Hematopoietic multipotent progenitor cell treated with erythropoietin and hydrocortisone succinate and interleukin-3 and kit ligand, for 4 days (in vitro differentiated cells): Measurements from ENCODE around the gene MEGF11.
"Not testable (repeated sequence)": the region's sequence is repeated elsewhere in the genome, so short reads cannot be mapped to it uniquely, and the experiment has no call there.

Experiments
- DNase-seq: peaks from one replicate; pipeline ENCODE4 v3.0.0-alpha.2; 2015

Gene MEGF11

DNA sequence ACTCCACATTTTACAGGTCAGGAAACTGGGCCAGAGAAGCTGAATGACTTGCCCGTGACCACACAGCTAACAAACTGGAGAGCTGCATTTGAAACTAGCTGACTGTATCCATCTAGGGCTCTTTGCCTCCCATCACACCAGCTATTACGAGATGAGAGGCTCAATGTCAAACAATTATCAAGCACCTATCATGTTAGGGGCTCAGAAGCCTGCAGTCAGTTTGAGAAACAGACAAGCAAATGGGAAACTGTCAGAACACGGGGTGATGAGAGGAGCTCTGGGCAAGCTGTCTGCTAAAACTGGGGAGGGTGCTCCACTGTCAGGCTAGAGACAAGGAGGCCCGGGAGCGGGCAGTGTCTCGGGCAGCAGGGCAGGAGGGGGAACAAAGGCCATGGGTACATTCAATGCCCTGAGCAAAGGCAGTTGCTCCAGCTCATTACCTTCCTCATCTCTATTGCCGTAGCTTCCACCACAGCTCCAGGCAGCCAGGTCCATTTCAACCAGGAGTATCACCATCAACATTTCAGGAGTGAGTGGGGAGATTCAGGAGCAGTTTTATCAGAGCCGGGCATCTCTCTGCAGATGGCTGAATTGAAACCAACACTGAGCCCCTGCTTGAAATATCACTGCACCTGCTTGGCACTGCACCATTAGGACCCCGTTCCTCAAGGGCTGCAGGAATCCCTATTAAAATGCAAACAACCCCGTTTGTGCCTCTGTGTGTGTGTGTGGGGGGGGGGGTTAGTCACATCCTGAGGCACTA lies 261.6 kb downstream of the MEGF11 start:
- no peak for DNase-seq

DNA sequence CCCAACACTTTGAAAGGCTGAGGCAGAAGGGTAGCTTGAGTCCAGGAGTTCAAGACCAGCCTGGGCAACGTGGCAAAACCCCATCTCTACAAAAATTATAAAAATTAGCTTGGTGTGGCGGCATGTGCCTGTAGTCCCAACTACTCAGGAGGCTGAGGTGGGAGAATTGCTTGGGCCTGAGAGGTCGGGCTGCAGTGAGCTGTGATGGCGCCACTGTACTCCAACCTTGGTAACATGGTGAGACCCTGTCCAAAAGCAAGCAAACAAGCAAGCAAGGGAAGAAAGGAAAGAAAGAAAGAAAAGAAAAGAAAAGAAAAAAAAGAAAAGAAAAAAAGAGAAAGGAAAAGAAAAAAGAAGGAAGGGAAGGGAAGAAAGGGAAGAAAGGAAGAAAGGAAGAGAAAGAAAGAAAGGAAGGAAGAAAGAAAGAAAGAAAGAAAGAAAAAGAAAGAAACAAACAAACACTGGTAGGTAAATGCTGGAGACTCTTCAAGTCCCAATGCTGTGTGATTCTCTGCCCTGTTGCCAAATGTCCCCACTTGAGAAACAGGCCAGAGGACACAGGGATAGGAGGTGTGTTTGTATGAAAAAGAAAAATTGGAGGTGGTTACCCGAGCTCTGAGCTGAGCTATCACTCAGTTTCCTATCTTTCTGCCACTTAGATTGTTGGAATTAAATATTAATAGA lies 263.1 kb downstream of the MEGF11 start:
- DNase-seq, result no peak

DNA sequence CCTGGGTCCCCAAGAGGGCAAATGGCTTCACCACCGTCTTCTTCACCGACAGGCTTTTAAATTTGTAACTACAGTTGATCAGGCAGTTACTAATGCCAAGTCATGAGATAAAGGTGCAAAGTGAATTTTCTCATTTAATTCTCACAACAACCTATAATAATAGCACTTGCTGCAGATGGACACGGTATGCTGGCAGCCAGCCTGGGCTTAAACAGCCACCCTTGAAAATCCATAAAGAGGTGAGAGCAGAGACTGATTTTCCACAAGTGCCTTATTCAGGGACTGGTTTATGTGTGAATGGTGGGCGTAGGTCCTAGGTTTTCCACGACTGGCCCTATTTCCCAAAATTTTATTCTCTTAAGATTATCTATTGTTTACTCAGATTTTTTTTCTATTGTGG lies 266.4 kb downstream of the MEGF11 start:
- no peak for DNase-seq

DNA sequence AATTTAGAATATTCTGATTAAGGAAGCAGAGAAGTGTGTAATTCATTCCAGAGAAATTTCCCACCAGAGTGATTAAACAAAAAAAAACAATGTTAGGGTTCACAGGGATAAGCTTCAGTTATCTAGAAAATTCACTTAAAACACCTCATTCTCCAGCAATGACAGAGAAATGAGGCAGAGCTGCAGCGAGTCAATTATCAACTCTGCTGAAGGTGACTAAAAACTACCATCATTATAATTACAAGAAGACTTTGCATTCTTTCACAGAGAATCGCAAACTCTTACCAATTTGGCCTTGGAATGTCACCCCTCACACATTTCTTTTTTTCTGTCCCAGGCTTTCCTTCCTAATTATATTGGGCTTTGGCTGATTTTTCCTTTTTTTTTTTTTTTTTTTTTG lies 267.1 kb downstream of the MEGF11 start:
- no peak for DNase-seq

DNA sequence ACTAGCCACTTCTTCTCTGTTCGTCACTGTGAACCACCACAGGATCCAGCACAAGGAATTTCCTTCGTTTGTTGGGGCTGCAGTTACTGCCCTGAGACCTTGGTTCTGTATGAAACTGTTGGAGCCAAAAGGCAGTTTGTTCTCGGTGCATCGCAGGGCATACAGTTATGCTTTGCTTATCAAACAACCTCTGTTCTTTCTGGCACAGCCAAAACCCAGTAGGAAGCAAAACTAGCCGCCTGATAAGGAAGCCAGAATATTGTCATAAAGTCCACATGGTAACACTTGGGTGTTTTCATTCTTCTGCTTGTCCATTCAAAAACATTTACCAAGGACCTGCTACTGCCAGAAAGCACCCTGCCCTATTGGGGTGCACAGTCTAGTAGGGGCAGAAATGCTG lies 268.2 kb downstream of the MEGF11 start:
- DNase-seq, result peak; percentile 76

DNA sequence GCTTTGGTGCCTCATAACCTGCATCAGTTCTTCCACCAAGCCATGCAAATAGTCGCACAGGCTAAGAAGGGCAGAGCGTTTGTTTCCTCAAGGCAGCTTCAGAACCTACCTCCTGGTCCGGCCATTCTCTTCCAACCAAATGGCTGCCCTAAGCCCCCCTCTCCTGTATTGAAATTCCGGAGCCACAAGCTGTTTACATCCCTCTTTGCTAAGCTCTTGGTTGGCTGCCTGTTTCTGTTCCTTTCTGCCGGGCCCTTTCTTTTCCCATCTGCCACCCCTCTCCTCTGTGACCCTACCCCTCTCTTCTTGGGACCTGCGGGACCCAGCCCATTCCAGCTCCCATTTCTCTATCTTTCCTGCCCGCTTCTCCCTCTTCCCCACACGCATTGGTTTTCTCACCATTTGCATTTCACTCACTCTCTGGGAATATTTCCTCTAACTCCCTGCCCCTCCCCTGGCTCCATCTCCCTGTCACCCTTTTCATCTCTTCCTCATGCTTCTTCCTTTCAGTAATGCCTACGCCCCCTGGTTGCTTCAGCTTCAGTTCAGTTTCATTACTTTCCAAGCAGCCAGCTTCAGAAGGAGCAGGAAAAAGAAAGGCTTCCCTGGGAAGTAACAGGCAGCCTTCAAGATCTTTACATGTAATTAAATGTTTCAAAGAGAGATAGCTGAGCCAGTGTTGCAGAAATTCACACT lies 270.8 kb downstream of the MEGF11 start:
- DNase-seq, result no peak

DNA sequence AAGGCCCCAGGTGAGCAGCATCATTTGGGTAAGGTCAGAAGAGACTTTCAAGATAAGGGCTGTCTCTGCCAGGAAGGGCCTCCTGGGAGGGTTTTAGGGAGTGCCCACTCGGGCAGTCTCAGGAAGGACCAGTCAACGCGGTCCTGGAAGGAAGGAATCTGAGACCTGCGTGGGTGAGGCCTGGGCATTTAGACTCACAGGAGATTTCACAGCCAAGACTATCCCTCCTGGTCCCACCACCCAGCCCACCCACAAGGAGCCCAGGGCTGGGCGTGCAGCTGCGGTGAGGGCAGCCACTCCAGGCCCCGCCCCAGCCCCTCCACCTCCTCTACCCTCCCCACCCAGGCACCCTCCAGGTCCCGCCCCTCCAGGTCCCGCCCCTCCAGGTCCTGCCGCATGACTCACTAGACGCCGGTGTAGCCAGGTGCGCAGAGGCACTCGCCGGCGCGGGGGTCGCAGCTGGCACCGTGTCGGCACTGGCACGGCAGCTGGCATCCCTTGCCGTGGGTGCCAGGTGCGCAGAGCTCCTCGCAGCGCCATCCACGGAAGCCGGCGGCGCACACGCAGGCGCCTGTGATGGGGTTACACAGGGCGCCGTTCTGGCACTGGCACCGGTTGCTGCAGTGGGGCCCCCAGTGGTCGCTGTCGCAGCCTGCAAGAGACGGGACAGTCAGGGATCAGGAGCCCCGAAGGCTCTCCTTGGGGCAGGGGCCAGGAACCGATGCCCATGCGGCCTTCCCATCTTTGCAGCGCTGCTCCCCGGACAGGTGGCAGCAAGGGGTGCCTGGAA lies 271.5 kb downstream of the MEGF11 start:
- DNase-seq, result peak; percentile 78

DNA sequence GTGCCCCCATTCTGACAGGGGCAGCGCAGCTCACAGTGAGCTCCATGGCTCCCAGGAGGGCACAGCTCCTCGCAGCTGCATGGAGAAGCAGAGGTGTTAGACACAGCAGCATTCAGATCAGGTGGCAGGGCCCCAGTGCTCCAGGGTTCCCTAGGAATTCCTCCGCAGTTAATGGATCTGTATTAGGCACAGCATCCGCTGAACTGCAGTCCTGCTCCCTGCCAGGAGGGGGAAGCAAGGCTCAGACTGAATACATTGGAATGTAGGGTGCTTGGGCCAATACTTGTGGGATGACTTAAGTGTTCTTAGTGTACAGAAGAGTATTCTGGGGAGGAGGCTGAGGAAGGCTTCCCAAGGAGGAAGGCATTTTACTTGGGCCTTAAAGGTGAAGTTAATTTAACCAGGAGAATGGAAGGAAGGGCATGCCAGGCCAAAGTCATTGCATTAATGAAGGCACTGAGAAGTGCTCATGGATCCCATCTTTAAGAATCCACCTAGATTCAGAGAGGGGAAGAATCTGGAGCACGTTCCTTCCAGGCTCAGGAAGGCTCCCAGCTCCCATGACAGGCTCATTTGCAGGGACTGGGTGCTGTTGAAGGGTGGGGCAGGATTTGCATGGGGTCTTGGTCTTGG lies 272.6 kb downstream of the MEGF11 start:
- peak; percentile 71 for DNase-seq

DNA sequence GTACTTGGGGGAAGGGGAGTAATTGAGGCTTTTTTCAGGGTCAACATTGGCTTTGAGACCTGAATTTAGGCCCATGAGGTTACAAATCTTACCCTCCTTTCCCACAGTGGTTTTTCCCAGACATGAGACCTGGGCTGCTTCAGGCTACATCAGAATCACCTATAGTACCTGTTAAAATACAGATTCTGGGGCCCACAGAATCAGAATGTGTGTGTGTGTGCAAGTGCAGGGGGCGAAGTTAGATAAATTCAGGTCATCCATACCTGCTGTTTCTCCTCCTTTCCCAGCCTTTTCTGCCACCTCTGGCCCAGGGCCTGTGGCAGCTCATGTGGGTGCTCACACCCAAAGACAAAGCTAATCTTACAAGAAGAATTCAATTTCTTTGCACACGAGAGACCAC lies 273.7 kb downstream of the MEGF11 start:
- no peak for DNase-seq

DNA sequence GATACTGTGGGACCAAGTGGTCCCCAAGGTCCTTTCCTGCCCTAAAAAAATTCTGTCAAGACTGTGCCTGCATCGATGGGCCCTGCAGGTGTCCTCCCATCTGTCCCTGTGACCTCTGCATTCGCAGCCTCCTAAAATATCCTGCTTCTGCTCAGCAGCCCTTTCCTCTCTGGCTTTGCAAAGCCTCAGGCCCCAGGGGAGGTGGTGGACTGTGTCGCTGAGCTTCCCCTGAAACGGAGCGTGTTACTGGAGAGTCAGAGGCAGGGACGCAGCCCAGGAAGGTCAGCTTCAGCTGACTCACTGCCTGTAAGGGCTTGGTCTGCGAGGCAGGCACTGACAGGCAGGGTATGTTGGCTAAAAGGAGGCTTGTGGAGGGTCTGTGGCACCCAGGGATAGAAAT lies 274.2 kb downstream of the MEGF11 start:
- DNase-seq, result no peak

DNA sequence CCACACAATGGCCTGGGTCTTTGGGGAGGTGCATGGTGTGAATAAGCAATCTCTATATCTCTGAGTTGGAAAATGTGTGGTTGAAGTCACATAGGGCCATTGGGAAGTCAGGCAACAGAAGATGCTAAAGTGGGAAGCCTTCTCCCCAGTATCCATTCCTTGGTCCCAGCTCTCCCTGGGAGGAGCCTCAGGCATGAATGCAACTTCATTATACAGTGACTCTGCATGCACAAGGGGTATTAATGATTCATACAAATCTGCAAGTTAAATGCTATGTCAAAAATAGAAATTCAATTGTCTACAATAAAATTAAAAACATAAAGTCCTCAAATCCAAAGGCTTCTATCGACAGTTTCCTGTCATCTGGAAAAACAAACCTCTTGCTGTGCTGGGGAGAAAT lies 275.4 kb downstream of the MEGF11 start:
- DNase-seq, result no peak

DNA sequence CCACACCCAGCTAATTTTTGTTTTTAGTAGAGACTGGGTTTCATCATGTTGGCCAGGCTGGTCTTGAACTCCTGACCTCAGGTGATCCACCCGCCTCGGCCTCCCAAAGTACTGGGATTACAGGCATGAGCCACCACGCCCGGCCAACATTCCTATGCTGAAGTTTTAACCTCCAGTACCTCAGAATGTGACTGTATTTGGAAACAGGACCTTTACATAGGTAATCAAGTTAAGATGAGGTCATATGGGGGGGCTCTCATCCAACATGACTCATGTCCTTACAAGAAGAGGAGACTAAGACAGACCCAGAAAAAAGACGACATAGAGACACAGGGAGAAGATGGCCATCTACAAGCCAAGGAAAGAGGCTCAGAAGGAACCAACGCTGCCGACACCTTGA lies 277.4 kb downstream of the MEGF11 start:
- DNase-seq, result not testable (repeated sequence)

DNA sequence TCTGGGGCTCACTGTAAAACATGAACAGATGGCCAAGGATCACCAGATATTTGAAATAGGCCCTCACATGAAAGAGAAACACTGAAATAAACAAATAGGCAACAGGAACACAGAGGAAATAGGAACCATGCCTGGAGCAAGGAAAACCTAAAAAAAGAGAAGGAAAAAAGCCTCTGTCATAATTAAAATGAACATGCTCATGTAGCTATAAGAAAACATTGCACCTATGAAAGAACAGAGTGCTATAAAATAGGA lies 281.9 kb downstream of the MEGF11 start:
- DNase-seq, result no peak

DNA sequence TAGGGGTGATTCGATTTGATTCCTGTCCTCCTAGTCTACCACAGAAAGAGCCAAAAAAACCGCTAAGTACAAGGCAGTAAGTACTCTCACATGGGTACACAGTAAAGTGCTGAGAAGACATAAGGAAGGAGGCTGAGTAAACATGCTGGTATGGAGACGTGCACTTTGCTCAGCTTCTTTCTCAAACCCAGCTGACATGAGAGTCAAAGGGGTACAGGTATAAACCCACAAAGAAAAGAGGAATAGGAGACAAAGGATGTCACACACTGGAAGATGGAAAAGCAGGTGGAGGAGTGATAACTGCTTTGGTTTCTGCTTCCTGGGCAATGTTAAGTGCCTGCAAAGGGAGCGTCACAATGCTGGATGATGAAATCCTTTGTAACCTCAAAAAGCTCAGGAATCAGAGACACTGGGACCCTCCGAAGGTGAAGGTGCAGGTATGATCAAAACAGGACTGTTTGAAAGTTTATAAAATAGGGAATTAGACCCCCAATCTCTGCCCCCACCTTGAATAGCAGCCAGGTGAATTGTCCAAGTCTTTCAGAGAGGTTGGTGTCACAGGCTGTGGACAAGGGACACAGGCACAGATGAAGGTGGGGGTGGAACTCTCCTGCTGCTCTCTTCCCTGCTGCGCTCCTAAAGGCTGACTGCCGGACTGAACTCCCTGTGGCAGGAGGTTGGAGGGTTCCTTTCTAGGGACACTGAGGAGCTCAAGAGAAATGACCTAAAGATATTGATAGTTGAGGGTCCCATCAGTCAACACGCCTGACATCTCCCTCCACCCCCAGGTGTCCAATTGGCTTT lies 282.4 kb downstream of the MEGF11 start:
- DNase-seq, result no peak

DNA sequence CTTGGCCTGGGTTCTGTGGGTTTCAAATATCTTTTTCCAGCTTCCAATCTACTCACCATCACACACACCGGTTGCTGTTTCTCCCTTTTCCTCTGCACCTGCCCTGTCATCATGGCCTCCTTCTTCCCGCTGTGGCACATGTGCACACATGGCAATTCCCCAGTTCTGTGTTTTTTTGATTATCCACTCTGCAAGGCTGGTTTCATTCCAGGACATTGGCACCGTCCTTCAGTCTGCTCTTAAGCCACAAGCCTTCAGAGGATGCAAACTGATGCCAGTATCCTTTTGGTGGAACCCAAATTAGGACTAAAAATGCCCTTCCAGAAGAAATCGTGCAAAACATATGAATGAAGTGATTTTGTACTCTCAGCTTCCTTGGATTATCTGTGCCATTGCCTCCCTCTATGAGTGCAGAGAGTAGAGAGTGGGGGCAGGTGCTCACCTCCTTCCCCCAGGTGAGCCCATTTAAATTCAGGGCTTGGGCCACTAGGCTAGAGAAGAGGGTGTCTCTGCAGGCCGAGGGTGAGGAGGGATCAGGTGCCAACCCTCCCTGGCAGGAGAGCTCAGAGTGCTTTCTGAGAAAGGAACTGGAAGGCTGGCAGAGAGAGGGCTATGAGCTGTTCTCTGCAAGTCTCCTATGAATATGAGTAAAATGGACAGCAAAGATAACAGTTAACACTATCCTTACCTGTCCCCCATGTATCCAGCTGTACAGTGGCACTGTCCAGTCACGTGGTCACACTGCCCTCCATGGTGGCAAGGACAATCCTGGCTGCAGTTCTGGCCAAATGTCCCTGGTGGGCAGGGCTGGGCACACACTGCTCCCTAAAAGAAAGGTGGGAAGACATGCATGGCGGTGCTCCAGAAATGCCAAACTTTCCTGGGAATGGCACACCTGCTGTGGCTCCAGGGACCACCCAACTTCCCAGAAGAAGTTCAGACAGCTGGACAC lies 283.4 kb downstream of the MEGF11 start:
- no peak for DNase-seq

DNA sequence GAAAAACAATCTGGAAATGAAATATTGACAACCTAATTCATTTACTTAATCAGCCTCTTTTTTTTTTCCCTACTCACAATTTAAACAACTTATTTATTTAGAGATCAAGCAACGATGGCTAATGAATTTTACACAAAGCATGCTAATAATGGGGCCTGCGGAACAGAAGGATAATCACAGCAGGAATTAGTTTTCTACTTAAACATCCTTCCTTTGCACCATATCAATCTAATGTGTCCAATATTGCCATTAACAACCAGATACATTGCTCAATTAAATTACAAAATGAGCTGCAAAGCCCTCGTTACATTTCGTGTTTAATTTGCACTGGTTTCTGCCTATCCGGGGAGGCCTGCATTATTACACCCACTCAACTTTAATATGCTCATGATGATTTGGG lies 285.0 kb downstream of the MEGF11 start:
- DNase-seq, result no peak

DNA sequence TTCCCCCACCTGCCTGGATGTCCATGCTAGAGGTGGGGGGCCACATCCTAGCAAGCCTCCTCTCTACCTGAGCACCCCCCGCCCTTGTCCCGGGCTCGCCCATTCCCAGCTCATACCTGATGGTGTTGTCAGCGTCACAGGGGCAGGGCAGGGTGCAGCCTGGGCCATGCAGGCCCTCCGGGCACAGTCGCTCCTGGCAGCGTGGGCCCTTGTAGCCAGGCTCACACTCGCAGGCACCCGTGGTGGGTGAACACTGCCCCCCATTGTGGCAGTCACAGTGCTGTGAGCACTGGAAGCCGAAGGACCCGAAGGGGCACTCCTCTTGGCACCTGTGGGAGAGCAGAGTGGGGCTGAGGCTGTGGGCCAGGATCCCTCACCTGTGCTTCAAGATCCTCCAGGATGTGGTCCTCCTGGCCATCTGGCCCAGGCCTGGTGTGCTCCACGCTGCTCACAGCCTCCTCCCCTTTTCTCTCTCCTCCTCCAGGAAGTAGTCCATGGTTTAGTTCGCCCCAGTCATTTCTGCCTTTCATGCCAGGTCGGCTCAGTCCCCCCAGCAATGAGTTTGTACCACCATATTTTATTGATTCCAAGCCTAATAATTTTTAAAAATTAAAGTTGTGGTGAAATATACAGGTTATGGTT lies 288.6 kb downstream of the MEGF11 start:
- no peak for DNase-seq

DNA sequence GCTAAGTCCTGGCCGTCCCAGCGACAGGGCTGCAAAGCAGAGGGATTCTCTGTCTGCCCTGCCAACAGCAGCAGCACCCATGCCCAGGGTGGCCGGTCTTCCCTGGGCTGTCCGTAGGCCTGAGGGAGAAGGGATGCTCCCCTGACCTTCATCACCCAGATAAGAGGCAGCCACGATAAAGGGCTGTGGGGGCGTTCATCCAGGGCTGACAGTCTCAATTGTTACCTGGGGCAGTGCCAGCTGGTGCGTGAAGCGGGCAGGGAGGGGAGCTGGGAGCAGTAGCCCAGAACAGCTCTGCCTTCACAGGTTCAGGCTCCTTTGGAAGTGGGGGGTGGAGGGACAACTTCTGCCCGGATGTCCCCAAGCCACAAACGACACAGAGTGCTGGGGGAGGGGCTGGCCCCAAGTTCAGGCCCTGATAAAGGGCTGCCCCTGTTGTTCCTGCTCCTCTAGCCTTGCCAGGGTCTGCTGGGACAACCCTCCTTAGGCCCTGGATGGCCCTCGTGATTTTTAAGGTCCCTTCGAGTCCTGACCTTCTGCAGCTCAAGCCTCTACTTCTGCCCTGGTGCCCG lies 289.6 kb downstream of the MEGF11 start:
- DNase-seq, result peak; percentile 20

DNA sequence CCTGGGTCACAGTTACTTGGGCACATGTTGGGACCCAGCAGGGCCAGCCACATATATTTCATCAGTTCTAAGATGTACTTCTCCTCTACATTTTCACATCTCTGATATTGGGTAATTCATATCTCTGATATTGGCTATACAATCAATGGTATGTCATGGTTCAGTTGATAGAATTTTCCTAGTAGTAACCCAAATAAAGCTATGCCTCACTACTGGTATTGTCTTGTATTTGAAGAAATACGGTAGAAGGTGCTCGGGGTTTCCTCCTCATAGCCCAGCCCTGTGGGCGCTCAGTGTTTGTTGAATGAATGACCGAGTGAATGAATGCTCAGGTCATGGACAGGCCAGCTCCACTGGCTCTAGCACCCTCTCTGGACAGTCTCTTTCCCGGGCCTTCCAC lies 290.2 kb downstream of the MEGF11 start:
- DNase-seq, result no peak

DNA sequence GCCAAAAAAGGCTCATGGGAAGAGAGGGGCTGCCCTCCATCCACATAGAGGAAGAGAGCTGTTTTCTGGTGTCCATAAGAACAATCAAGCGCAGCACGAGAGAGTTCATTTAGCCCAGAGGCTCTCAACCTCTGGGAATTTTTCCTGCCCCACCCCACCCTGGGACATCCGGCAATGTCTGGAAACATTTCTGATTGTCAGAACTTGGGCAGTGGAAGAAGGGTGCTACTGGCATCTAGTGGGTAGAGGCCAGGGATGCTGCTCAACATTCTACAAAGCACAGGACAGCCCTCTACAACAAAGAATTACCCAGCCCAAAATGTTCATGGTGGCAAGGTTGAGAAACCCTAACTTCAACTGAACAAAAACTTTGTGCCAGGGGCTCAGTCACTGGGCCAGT lies 291.4 kb downstream of the MEGF11 start:
- no peak for DNase-seq
